PC-9 (cell line): ENCODE results near the gene CYP2C18.

ENCODE experiments used
- EZH2 ChIP-seq: fragments of 200-600 bp; sonication (generic); IDR thresholded peaks from 2 replicates; pipeline ENCODE4 v1.8.0; 2017; ENCODE audit warnings: antibody characterized with exemption, low read depth
- TF ChIP-seq, protein P1 (sequence below): fragments of 200-600 bp; sonication (generic); conservative IDR thresholded peaks from 2 replicates; pipeline ENCODE4 v1.6.1; 2017; ENCODE audit warnings: mixed run types, antibody characterized with exemption, mild to moderate bottlenecking, moderate library complexity

DNA sequence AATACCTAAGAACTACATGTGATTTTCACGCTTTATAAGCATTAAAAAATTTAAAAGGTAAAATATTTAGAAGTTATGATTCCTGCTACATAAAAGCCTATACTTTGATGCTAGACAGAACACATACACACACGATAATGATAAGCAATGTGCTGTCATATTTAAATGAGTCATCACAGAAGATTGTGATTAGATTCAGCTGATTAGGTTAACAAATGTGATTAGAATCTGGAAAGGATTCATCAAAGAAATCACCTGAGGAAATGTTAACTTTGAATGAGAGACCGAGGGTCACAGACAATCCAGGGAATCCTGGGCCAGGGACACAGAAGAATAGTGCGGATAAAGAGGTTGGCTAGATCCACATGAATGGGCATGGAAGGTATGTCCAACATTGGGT lies 42.0 kb upstream of the CYP2C18 start:
- TF ChIP-seq, protein P1, sequence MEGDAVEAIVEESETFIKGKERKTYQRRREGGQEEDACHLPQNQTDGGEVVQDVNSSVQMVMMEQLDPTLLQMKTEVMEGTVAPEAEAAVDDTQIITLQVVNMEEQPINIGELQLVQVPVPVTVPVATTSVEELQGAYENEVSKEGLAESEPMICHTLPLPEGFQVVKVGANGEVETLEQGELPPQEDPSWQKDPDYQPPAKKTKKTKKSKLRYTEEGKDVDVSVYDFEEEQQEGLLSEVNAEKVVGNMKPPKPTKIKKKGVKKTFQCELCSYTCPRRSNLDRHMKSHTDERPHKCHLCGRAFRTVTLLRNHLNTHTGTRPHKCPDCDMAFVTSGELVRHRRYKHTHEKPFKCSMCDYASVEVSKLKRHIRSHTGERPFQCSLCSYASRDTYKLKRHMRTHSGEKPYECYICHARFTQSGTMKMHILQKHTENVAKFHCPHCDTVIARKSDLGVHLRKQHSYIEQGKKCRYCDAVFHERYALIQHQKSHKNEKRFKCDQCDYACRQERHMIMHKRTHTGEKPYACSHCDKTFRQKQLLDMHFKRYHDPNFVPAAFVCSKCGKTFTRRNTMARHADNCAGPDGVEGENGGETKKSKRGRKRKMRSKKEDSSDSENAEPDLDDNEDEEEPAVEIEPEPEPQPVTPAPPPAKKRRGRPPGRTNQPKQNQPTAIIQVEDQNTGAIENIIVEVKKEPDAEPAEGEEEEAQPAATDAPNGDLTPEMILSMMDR: no peak
- TF ChIP-seq EZH2: no peak
